NCI-H345 treated with DMSO at 0.1 percent for 48 hours (cell line): ENCODE results near the gene CRBN.

ENCODE experiments used
- DNase-seq: peaks from one replicate; lab custom pipeline; 2025; ENCODE audit not compliant: unreplicated experiment; lab: John Stamatoyannopoulos, UW

The CRBN gene

GRCh38 chr3:3179407-3180094, at the start of gene CRBN:
Gene CRBN (minus strand): TSS chr3:3179691. CDS start chr3:3179687, 4 bp downstream.
- DNase-seq, result peak; percentile 62

GRCh38 chr3:3227640-3228039, 48.1 kb upstream of the CRBN start:
- DNase-seq, result no peak

GRCh38 chr3:3221528-3221927, 42.0 kb upstream of the CRBN start:
- DNase-seq, result no peak

GRCh38 chr3:3216401-3216800, 36.9 kb upstream of the CRBN start:
- no peak for DNase-seq

- DNase-seq, result no peak
Observed at GRCh38 chr3:3212781-3213440, 33.4 kb upstream of the CRBN start.

GRCh38 chr3:3209714-3210113, 30.2 kb upstream of the CRBN start:
- no peak for DNase-seq

GRCh38 chr3:3209057-3209456, 29.6 kb upstream of the CRBN start:
- no peak for DNase-seq

GRCh38 chr3:3201611-3202010, 22.1 kb upstream of the CRBN start:
- DNase-seq, result no peak

- DNase-seq, result no peak
Observed at GRCh38 chr3:3200632-3201212, 21.2 kb upstream of the CRBN start.

GRCh38 chr3:3199306-3199705, 19.8 kb upstream of the CRBN start:
- no peak for DNase-seq

GRCh38 chr3:3196148-3196861, 16.8 kb upstream of the CRBN start:
- DNase-seq, result no peak

GRCh38 chr3:3194861-3195260, 15.4 kb upstream of the CRBN start:
- no peak for DNase-seq

GRCh38 chr3:3192286-3192675, 12.8 kb upstream of the CRBN start:
- no peak for DNase-seq

- DNase-seq, result no peak
Observed at GRCh38 chr3:3191675-3192285, 12.3 kb upstream of the CRBN start.

GRCh38 chr3:3189961-3190360, 10.5 kb upstream of the CRBN start:
- DNase-seq, result no peak

- DNase-seq, result no peak
Observed at GRCh38 chr3:3189102-3189727, 9.7 kb upstream of the CRBN start.

- no peak for DNase-seq
Observed at GRCh38 chr3:3184876-3185275, 5.4 kb upstream of the CRBN start.

- no peak for DNase-seq
Observed at GRCh38 chr3:3180456-3180855, 965 bp upstream of the CRBN start.

- DNase-seq, result no peak
Observed at GRCh38 chr3:3178498-3179328, 778 bp downstream of the CRBN start.

GRCh38 chr3:3177861-3178497, 1.5 kb downstream of the CRBN start:
- no peak for DNase-seq
